Esophagus muscularis mucosa (tissue), 4 donors: ENCODE results near the gene TBC1D9B. TPM values are rescaled to one million over a fixed set of nuclear protein-coding genes. Genes with fewer than 3 reads are reported as not detected.

Experiments used
- DNase-seq: peaks from one replicate; pipeline ENCODE4 v3.0.0-alpha.2; 2017; ENCODE audit errors: extremely low spot score
- H3K27ac ChIP-seq, 4 donors: fragments of 200-600 bp; sonication (generic); replicated peaks in 1 of 4; 1 replicate in 3 of 4; 2 replicates in 1 of 4; pipeline ENCODE4 v1.5.1; 2016 to 2019; ENCODE audit warnings: mild to moderate bottlenecking in 1 of 4
- H3K27me3 ChIP-seq, 4 donors: fragments of 200-600 bp; sonication (generic); one replicate each; pipeline versions ENCODE4 v1.5.1 to v1.6.0; 2016 to 2019
- H3K36me3 ChIP-seq, 4 donors: fragments of 200-600 bp; sonication (generic); one replicate each; pipeline ENCODE4 v1.5.1; 2016 to 2019
- H3K4me1 ChIP-seq, 4 donors: fragments of 200-600 bp; sonication (generic); one replicate each; pipeline ENCODE4 v1.5.1; 2016 to 2019
- H3K4me3 ChIP-seq, 4 donors: fragments of 200-600 bp; sonication (generic); 1 replicate in 2 of 4; 2 replicates in 2 of 4; pipeline ENCODE4 v1.5.1; 2016 to 2019; ENCODE audit warnings: mild to moderate bottlenecking in 4 of 4, moderate library complexity in 1 of 4
- H3K9me3 ChIP-seq, 4 donors: fragments of 200-600 bp; sonication (generic); 1 replicate in 3 of 4; 2 replicates in 1 of 4; pipeline ENCODE4 v1.5.1; 2016 to 2019
- CTCF ChIP-seq, 3 experiments: fragments of 200-600 bp in 2 of 3; fragments of 450-650 bp in 1 of 3; sonication (generic) in 2 of 3; IDR thresholded peaks; one replicate each; pipeline ENCODE4 v1.5.1; 2017 to 2019; ENCODE audit warnings: antibody characterized with exemption in 3 of 3, mild to moderate bottlenecking in 2 of 3, moderate library complexity in 1 of 3
- EP300 ChIP-seq: sonication (generic); formaldehyde crosslinking; IDR thresholded peaks from one replicate; pipeline ENCODE4 v1.6.1; 2017; ENCODE audit warnings: antibody characterized with exemption
- POLR2A ChIP-seq: fragments of 450-650 bp; IDR thresholded peaks from one replicate; pipeline ENCODE4 v1.6.1; 2017; ENCODE audit warnings: antibody characterized with exemption, moderate library complexity, mild to moderate bottlenecking, low read depth
- POLR2AphosphoS5 ChIP-seq, 2 donors: sonication (generic); formaldehyde crosslinking; IDR thresholded peaks; one replicate each; pipeline ENCODE4 v1.6.1; 2017; ENCODE audit warnings: antibody characterized with exemption in 2 of 2
- WGBS: methylation state at CpG from one replicate; pipeline ENCODE4 v1.1.5; 2018; 5-methylcytosine and 5-hydroxymethylcytosine counted together
- intact Hi-C: fragments of 100-400 bp; cut with DNase I; formaldehyde crosslinking; loops from one replicate; pipeline ENCODE4 v1.15.1; 2023
- total RNA-seq, 4 donors: library from RNA; depleted of rRNA; stranded (reverse); fragments of >200 nt; gene quantifications; one replicate each; pipeline versions ENCODE4 v1.1.0 to v1.2.1, GENCODE V29; 2016

The TBC1D9B gene
- total RNA-seq, 4 donors from 2014 or later: 80.2 to 229 (median 143) TPM

GRCh38 chr5:179832039-179832745 lies 75.5 kb downstream of the TBC1D9B start:
- 92% methylated on average over 18 of the region's 20 CpGs for WGBS
- Histone ChIP-seq H3K4me1 (peaks cover 23 to 43% (median 39%) of the 10 kb centered on the region in 4 donors), H3K36me3 (peaks cover 78 to 98% (median 94%) of the 10 kb centered on the region in 4 donors), H3K27me3 (no peaks in the 10 kb centered on the region), H3K27ac (peak overlapping the region in 1 of 4 donors; percentile 5), H3K9me3 (no peaks in the 10 kb centered on the region), H3K4me3 (no peak overlapping the region)
- no peak for TF ChIP-seq CTCF (IDR thresholded peaks at IDR 0.05)
- no peak for TF ChIP-seq EP300
- no peak for TF ChIP-seq POLR2AphosphoS5 (IDR thresholded peaks at IDR 0.05)
- intact Hi-C loops: no loop called here
- no peak for DNase-seq

- Histone ChIP-seq H3K9me3 (no peaks in the 10 kb centered on the region), H3K4me1 (peaks cover 21 to 44% (median 42%) of the 10 kb centered on the region in 4 donors), H3K4me3 (no peak overlapping the region), H3K27ac (peak overlapping the region in 1 of 4 donors; percentile 24), H3K27me3 (no peaks in the 10 kb centered on the region), H3K36me3 (peaks cover 78 to 98% (median 94%) of the 10 kb centered on the region in 4 donors)
- intact Hi-C loops: no loop called here
- TF ChIP-seq POLR2A: no peak
- peak in 1 of 2 donors; percentile 7 for TF ChIP-seq POLR2AphosphoS5 (IDR thresholded peaks at IDR 0.05)
- no peak for TF ChIP-seq CTCF (IDR thresholded peaks at IDR 0.05)
- TF ChIP-seq EP300: no peak
- DNase-seq: no peak
- 96% methylated on average over 7 of the region's 7 CpGs for WGBS
These were observed 76.8 kb downstream of the TBC1D9B start for GRCh38 chr5:179830818-179831468.

GRCh38 chr5:179829732-179830435 lies 77.8 kb downstream of the TBC1D9B start:
- H3K4me1 ChIP-seq: peaks cover 25 to 54% (median 50%) of the 10 kb centered on the region in 4 donors
- peaks cover 87 to 98% (median 96%) of the 10 kb centered on the region in 4 donors for H3K36me3 ChIP-seq
- DNase-seq: no peak
- TF ChIP-seq EP300 (no peak), POLR2AphosphoS5 (IDR thresholded peaks at IDR 0.05) (no peak), POLR2A (no peak)
- H3K4me3 ChIP-seq: no peak overlapping the region
- no peaks in the 10 kb centered on the region for H3K9me3 ChIP-seq
- H3K27me3 ChIP-seq: no peaks in the 10 kb centered on the region
- intact Hi-C loops: no loop called here
- WGBS: 88% methylated on average over 7 of the region's 7 CpGs
- no peak overlapping the region for H3K27ac ChIP-seq

GRCh38 chr5:179828756-179829421 lies 78.8 kb downstream of the TBC1D9B start:
- H3K27me3 ChIP-seq: no peaks in the 10 kb centered on the region
- H3K27ac ChIP-seq: peak overlapping the region in 2 of 4 donors; percentile 24 to 52
- no peak for TF ChIP-seq CTCF (IDR thresholded peaks at IDR 0.05)
- no peak for TF ChIP-seq POLR2AphosphoS5 (IDR thresholded peaks at IDR 0.05)
- no peak for TF ChIP-seq POLR2A
- no peak for TF ChIP-seq EP300
- WGBS: 94% methylated on average over 2 of the region's 3 CpGs
- peaks cover 35 to 64% (median 59%) of the 10 kb centered on the region in 4 donors for H3K4me1 ChIP-seq
- no peak for DNase-seq
- peaks cover 91 to 100% (median 100%) of the 10 kb centered on the region in 4 donors for H3K36me3 ChIP-seq
- H3K9me3 ChIP-seq: no peaks in the 10 kb centered on the region
- H3K4me3 ChIP-seq: no peak overlapping the region
- intact Hi-C loops: no loop called here
